GM12878 (cell line): Measurements from ENCODE around the gene BMP15.

Experiments
- ATF2 ChIP-seq: IDR thresholded peaks from 2 replicates; pipeline ENCODE4 v1.6.1; 2012; ENCODE audit warnings: low read length, inconsistent platforms
- BMI1 ChIP-seq: fragments of 450-650 bp; IDR thresholded peaks from 2 replicates; pipeline ENCODE4 v1.6.1; 2016; ENCODE audit warnings: mild to moderate bottlenecking, moderate library complexity, borderline replicate concordance
- CHD1 ChIP-seq: IDR thresholded peaks from 2 replicates; pipeline ENCODE4 v1.6.1; 2012; ENCODE audit warnings: low read depth, low read length, improper control_type of control experiment
- CUX1 ChIP-seq: IDR thresholded peaks from 2 replicates; pipeline ENCODE4 v1.6.1; 2012; ENCODE audit warnings: improper control_type of control experiment, low read depth, low read length; ENCODE audit not compliant: insufficient replicate concordance
- EZH2 ChIP-seq: IDR thresholded peaks from 2 replicates; pipeline ENCODE4 v1.6.1; 2012; ENCODE audit warnings: low read depth, mild to moderate bottlenecking, control low read depth, inconsistent platforms, low read length, borderline replicate concordance; ENCODE audit not compliant: control insufficient read depth
- MAX ChIP-seq: IDR thresholded peaks from 2 replicates; pipeline ENCODE4 v1.6.1; 2012; ENCODE audit warnings: low read depth, low read length, improper control_type of control experiment
- RFX5 ChIP-seq: IDR thresholded peaks from 2 replicates; pipeline ENCODE4 v1.6.1; 2011; ENCODE audit warnings: low read depth, low read length, improper control_type of control experiment
- TF ChIP-seq, protein P1 (sequence below), 3 experiments: IDR thresholded peaks in 2 of 3; conservative IDR thresholded peaks in 1 of 3; 2 replicates each; pipeline ENCODE4 v1.5.1; 2011; ENCODE audit warnings: low read depth in 3 of 3, low read length in 3 of 3, mild to moderate bottlenecking in 3 of 3, control low read depth in 2 of 3, moderate library complexity in 2 of 3, inconsistent platforms in 1 of 3, mixed read lengths in 1 of 3; ENCODE audit not compliant: control insufficient read depth in 2 of 3, insufficient read depth in 1 of 3; ENCODE audit errors: extremely low read depth in 1 of 3

- no peak for TF ChIP-seq EZH2
- TF ChIP-seq, protein P1, sequence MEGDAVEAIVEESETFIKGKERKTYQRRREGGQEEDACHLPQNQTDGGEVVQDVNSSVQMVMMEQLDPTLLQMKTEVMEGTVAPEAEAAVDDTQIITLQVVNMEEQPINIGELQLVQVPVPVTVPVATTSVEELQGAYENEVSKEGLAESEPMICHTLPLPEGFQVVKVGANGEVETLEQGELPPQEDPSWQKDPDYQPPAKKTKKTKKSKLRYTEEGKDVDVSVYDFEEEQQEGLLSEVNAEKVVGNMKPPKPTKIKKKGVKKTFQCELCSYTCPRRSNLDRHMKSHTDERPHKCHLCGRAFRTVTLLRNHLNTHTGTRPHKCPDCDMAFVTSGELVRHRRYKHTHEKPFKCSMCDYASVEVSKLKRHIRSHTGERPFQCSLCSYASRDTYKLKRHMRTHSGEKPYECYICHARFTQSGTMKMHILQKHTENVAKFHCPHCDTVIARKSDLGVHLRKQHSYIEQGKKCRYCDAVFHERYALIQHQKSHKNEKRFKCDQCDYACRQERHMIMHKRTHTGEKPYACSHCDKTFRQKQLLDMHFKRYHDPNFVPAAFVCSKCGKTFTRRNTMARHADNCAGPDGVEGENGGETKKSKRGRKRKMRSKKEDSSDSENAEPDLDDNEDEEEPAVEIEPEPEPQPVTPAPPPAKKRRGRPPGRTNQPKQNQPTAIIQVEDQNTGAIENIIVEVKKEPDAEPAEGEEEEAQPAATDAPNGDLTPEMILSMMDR (IDR thresholded peaks at IDR 0.05 in 2 of 3, conservative IDR thresholded peaks at IDR 0.05 in 1 of 3; ENCODE audit: control insufficient read depth in 2 of 3, extremely low read depth in 1 of 3, insufficient read depth in 1 of 3, low read depth in 3 of 3, low read length in 3 of 3): no peak
- no peak for TF ChIP-seq BMI1
- TF ChIP-seq CUX1: no peak
- no peak for TF ChIP-seq CHD1
- TF ChIP-seq MAX: no peak
- TF ChIP-seq ATF2: no peak
- no peak for TF ChIP-seq RFX5
These were observed 45.2 kb upstream of the BMP15 start for GRCh38 chrX:50865311-50865710.
